CD4-positive, CD25-positive, alpha-beta regulatory T cell (primary cell): ENCODE results near the gene ALPK1. TPM values are rescaled to one million over a fixed set of nuclear protein-coding genes. Genes with fewer than 3 reads are reported as not detected.

Source experiments
- ATAC-seq, 2 donors: fragments of 150-1000 bp; cut with Tn5 transposase; one replicate each; pipeline ENCODE4 v1.10.0; 2021; ENCODE audit warnings: low read depth in 2 of 2, moderate number of reproducible peaks in 2 of 2, moderate library complexity in 1 of 2
- DNase-seq, 3 donors: peaks; one replicate each; pipeline versions ENCODE4 v3.0.0 to v3.0.0-alpha.2; 2012 to 2022; ENCODE audit warnings: mixed read lengths in 1 of 3
- H3K27ac ChIP-seq: one replicate; pipeline ENCODE4 v1.7.0; 2013; ENCODE audit warnings: mild to moderate bottlenecking, low read length; ENCODE audit not compliant: insufficient read depth, poor library complexity, severe bottlenecking
- H3K27me3 ChIP-seq: one replicate; pipeline ENCODE4 v1.7.0; 2013; ENCODE audit warnings: low read length; ENCODE audit not compliant: control insufficient read depth, insufficient read depth
- H3K36me3 ChIP-seq: one replicate; pipeline ENCODE4 v1.7.0; 2013; ENCODE audit warnings: mild to moderate bottlenecking, low read length, moderate library complexity; ENCODE audit not compliant: control insufficient read depth, insufficient read depth
- H3K4me1 ChIP-seq: 2 replicates; pipeline ENCODE4 v1.7.0; 2013; ENCODE audit warnings: mild to moderate bottlenecking, low read length; ENCODE audit not compliant: insufficient read depth, control insufficient read depth, poor library complexity, severe bottlenecking
- H3K4me3 ChIP-seq: one replicate; pipeline ENCODE4 v1.7.0; 2013; ENCODE audit warnings: low read depth, mild to moderate bottlenecking, low read length, moderate library complexity
- H3K9me3 ChIP-seq, 2 experiments: 1 replicate in 1 of 2; 2 replicates in 1 of 2; pipeline ENCODE4 v1.7.0; 2013; ENCODE audit warnings: low read length in 2 of 2, mild to moderate bottlenecking in 1 of 2, moderate library complexity in 1 of 2; ENCODE audit not compliant: control insufficient read depth in 2 of 2
- H3K27ac Mint-ChIP-seq, 3 donors: one replicate each; pipeline ENCODE4 v1.8.0; 2020 to 2022; ENCODE audit warnings: mild to moderate bottlenecking in 3 of 3, mixed read lengths in 3 of 3, moderate library complexity in 2 of 3
- H3K27me3 Mint-ChIP-seq: one replicate; pipeline ENCODE4 v1.8.0; 2022; ENCODE audit warnings: mild to moderate bottlenecking, mixed read lengths
- H3K36me3 Mint-ChIP-seq: one replicate; pipeline ENCODE4 v1.8.0; 2020; ENCODE audit warnings: mixed read lengths
- H3K4me1 Mint-ChIP-seq, 4 donors: one replicate each; pipeline ENCODE4 v1.8.0; 2020 to 2022; ENCODE audit warnings: mixed read lengths in 4 of 4, mild to moderate bottlenecking in 1 of 4
- H3K4me3 Mint-ChIP-seq, 4 donors: one replicate each; pipeline ENCODE4 v1.8.0; 2020 to 2022; ENCODE audit warnings: mild to moderate bottlenecking in 4 of 4, mixed read lengths in 4 of 4, moderate library complexity in 3 of 4
- H3K9me3 Mint-ChIP-seq, 7 donors: one replicate each; pipeline ENCODE4 v1.8.0; 2020 to 2022; ENCODE audit warnings: mixed read lengths in 7 of 7, mild to moderate bottlenecking in 3 of 7, moderate library complexity in 2 of 7
- polyA plus RNA-seq, 4 donors: library from polyadenylated mRNA; unstranded; fragments of 300-500 nt; fragmentation: Illumina TruSeq; gene quantifications; one replicate each; pipeline ENCODE4 v1.2.3, GENCODE V29; 2021
- total RNA-seq: library from RNA; stranded (reverse); gene quantifications from one replicate; pipeline ENCODE4 v1.2.3, GENCODE V29; 2022

Gene ALPK1
- total and polyA plus RNA-seq, 5 donors from 2014 or later: 0.23 to 6.2 (median 1.1) TPM

- DNase-seq (no peak), ATAC-seq (no peak)
- Histone ChIP-seq H3K4me1 (no peaks in the 10 kb centered on the region), H3K9me3 (no peaks in the 10 kb centered on the region), H3K4me3 (no peak overlapping the region), H3K36me3 (no peaks in the 10 kb centered on the region), H3K27me3 (no peaks in the 10 kb centered on the region), H3K27ac (no peak overlapping the region)
- Mint-ChIP-seq H3K9me3 (peaks cover 0 to 17% (median 4%) of the 10 kb centered on the region in 7 donors), H3K36me3 (peaks cover 3% of the 10 kb centered on the region), H3K4me3 (no peak overlapping the region), H3K27me3 (peaks cover 4% of the 10 kb centered on the region), H3K27ac (no peak overlapping the region), H3K4me1 (peaks cover 0 to 2% (median 0%) of the 10 kb centered on the region in 4 donors)
Measured at GRCh38 chr4:112358415-112358814, 61.2 kb downstream of the ALPK1 start.

GRCh38 chr4:112358952-112359749 is 62.0 kb downstream of the ALPK1 start:
- Mint-ChIP-seq H3K36me3 (peaks cover 3% of the 10 kb centered on the region), H3K4me3 (no peak overlapping the region), H3K9me3 (peaks cover 0 to 19% (median 4%) of the 10 kb centered on the region in 7 donors), H3K27me3 (peaks cover 9% of the 10 kb centered on the region), H3K27ac (no peak overlapping the region), H3K4me1 (peaks cover 0 to 2% (median 0%) of the 10 kb centered on the region in 4 donors)
- Histone ChIP-seq H3K4me3 (no peak overlapping the region), H3K36me3 (no peaks in the 10 kb centered on the region), H3K9me3 (no peaks in the 10 kb centered on the region), H3K27ac (no peak overlapping the region), H3K4me1 (no peaks in the 10 kb centered on the region), H3K27me3 (no peaks in the 10 kb centered on the region)
- DNase-seq (no peak), ATAC-seq (no peak)

GRCh38 chr4:112361181-112361791 is 64.1 kb downstream of the ALPK1 start:
- Mint-ChIP-seq H3K4me3 (no peak overlapping the region), H3K36me3 (peaks cover 3% of the 10 kb centered on the region), H3K9me3 (peaks cover 0 to 28% (median 4%) of the 10 kb centered on the region in 7 donors), H3K4me1 (peaks cover 0 to 2% (median 0%) of the 10 kb centered on the region in 4 donors), H3K27me3 (peaks cover 11% of the 10 kb centered on the region), H3K27ac (no peak overlapping the region)
- H3K27ac ChIP-seq: no peak overlapping the region
- H3K4me3 ChIP-seq: no peak overlapping the region
- H3K4me1 ChIP-seq: no peaks in the 10 kb centered on the region
- DNase-seq: no peak
- no peak for ATAC-seq
- H3K9me3 ChIP-seq: no peaks in the 10 kb centered on the region
- H3K27me3 ChIP-seq: no peaks in the 10 kb centered on the region
- H3K36me3 ChIP-seq: no peaks in the 10 kb centered on the region

- H3K27ac ChIP-seq: no peak overlapping the region
- no peaks in the 10 kb centered on the region for H3K36me3 ChIP-seq
- H3K4me3 ChIP-seq: no peak overlapping the region
- H3K4me1 Mint-ChIP-seq: no peaks in the 10 kb centered on the region
- no peaks in the 10 kb centered on the region for H3K4me1 ChIP-seq
- H3K27me3 Mint-ChIP-seq: peaks cover 4% of the 10 kb centered on the region
- H3K9me3 Mint-ChIP-seq: peaks cover 0 to 9% (median 6%) of the 10 kb centered on the region in 7 donors
- H3K27ac Mint-ChIP-seq: no peak overlapping the region
- DNase-seq (no peak), ATAC-seq (no peak)
- no peaks in the 10 kb centered on the region for H3K36me3 Mint-ChIP-seq
- no peaks in the 10 kb centered on the region for H3K27me3 ChIP-seq
- no peak overlapping the region for H3K4me3 Mint-ChIP-seq
- no peaks in the 10 kb centered on the region for H3K9me3 ChIP-seq
Measured at GRCh38 chr4:112370466-112370865, 73.3 kb downstream of the ALPK1 start.

DNA sequence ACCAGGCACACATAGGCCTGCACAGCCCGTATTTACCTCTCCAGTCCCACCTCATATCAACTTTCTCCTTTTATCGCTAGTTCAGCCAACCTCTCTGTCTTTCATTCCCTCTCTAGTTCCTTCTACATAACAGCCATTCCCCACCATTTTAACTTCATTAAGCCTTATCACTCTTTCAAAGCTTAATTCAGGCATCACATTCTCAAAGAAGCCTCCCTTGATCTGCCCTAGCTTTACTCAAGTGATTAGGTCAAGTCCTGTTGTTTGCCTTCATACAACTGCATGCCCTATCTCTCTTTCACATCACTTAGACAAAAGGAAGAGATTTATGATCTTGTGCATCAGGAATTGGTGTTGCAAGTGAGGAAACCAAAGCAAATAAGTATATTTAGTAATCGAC is 74.2 kb downstream of the ALPK1 start:
- Histone ChIP-seq H3K27me3 (no peaks in the 10 kb centered on the region), H3K4me1 (no peaks in the 10 kb centered on the region), H3K4me3 (no peak overlapping the region), H3K27ac (no peak overlapping the region), H3K9me3 (no peaks in the 10 kb centered on the region), H3K36me3 (no peaks in the 10 kb centered on the region)
- no peaks in the 10 kb centered on the region for H3K36me3 Mint-ChIP-seq
- no peak for ATAC-seq
- no peak for DNase-seq
- no peak overlapping the region for H3K4me3 Mint-ChIP-seq
- peak overlapping the region in 1 of 3 donors; percentile 1 for H3K27ac Mint-ChIP-seq
- peaks cover 4% of the 10 kb centered on the region for H3K27me3 Mint-ChIP-seq
- peaks cover 0 to 7% (median 4%) of the 10 kb centered on the region in 7 donors for H3K9me3 Mint-ChIP-seq
- no peaks in the 10 kb centered on the region for H3K4me1 Mint-ChIP-seq

GRCh38 chr4:112374850-112375249 is 77.7 kb downstream of the ALPK1 start:
- Mint-ChIP-seq H3K9me3 (peaks cover 0 to 2% (median 0%) of the 10 kb centered on the region in 7 donors), H3K27ac (no peak overlapping the region), H3K4me3 (no peak overlapping the region), H3K27me3 (no peaks in the 10 kb centered on the region), H3K36me3 (peaks cover 6% of the 10 kb centered on the region), H3K4me1 (no peaks in the 10 kb centered on the region)
- ATAC-seq (no peak), DNase-seq (no peak)
- H3K27ac ChIP-seq: no peak overlapping the region
- H3K9me3 ChIP-seq: no peaks in the 10 kb centered on the region
- H3K4me3 ChIP-seq: no peak overlapping the region
- no peaks in the 10 kb centered on the region for H3K36me3 ChIP-seq
- H3K4me1 ChIP-seq: no peaks in the 10 kb centered on the region
- H3K27me3 ChIP-seq: no peaks in the 10 kb centered on the region

DNA sequence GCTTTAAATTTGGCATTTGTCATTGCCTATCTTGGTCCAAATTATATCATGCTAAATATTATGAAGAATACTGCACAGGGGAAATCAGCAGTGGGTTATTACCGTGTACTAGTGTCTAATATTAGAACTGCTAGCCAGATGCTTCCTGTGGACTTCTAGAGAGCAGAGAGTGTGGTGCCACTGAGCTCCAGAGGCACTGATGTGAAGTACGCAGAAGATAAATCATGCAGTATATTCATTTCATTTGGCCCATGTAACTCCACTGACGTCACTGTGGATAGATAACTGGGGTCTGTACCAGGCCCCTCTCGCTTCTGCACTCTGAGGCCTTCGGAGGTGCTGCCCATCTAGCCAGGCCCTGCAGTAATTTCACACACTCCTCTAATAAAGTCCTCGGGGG is 80.0 kb downstream of the ALPK1 start:
- peaks cover 0 to 2% (median 0%) of the 10 kb centered on the region in 7 donors for H3K9me3 Mint-ChIP-seq
- no peaks in the 10 kb centered on the region for H3K36me3 ChIP-seq
- peaks cover 0 to 2% (median 0%) of the 10 kb centered on the region in 4 donors for H3K4me1 Mint-ChIP-seq
- peaks cover 4% of the 10 kb centered on the region for H3K27me3 Mint-ChIP-seq
- no peak for ATAC-seq
- H3K4me3 Mint-ChIP-seq: no peak overlapping the region
- no peak for DNase-seq
- peak overlapping the region in 1 of 3 donors; percentile 44 for H3K27ac Mint-ChIP-seq
- no peak overlapping the region for H3K27ac ChIP-seq
- no peaks in the 10 kb centered on the region for H3K27me3 ChIP-seq
- H3K9me3 ChIP-seq: no peaks in the 10 kb centered on the region
- H3K4me3 ChIP-seq: no peak overlapping the region
- no peaks in the 10 kb centered on the region for H3K4me1 ChIP-seq
- peaks cover 6% of the 10 kb centered on the region for H3K36me3 Mint-ChIP-seq
